ENCODE data around the gene FIG4.
"Not testable (repeated sequence)": the region's sequence is repeated elsewhere in the genome, so short reads cannot be mapped to it uniquely, and the experiment has no call there.

FIG4 gene

GRCh38 chr6:109701774-109702173 is 10.7 kb downstream of the FIG4 start:
- in situ Hi-C loops (cut with MboI; ENCODE audit: low sequenced_read_pairs), result loop anchor here (10.0 kb wide), 2 partner anchors 333 to 693 kb away; no protein-coding TSS in a partner anchor

DNA sequence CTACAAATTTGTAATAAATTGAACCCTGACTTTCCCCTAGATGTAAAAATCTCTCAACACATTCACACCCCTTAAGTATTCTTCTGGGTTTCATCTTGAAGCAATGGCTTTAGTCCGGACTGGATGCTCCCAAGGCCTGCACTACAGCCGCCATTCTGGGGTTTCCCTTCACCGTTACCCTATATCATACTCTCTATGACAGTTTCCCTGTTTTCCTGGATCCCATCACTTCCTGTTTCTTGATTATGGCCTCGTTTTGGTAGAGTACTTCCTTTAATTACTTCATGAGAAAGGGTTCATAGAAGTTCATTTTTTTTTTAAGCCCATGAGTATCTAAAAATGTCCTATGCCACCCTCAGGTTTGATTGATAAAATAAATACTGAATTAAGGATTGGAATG is 11.7 kb downstream of the FIG4 start:
- in situ Hi-C loops (cut with MboI; ENCODE audit: low sequenced_read_pairs), result loop anchor here (10.0 kb wide), 2 partner anchors 332 to 692 kb away; no protein-coding TSS in a partner anchor

DNA sequence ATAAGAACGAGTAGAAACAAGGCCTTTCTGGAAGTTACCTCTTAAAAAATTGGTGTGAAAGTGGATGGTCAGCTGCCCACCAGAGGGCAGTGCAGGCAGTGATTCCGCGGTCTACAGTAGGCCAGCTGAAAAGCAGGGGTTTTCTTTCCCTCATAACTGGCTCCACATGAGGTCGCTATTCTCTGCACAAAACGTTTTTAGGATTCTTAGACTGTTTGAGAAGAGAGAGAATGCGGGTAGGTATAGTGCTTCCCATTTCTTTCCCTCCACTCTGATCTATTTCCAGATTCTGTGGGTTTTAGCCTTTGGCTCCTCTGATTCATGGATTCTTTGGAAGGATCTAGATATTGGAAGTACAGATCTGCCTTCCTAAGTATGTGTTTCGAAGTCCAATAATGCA is 14.2 kb downstream of the FIG4 start:
- in situ Hi-C loops (cut with MboI; ENCODE audit: low sequenced_read_pairs), result loop anchor here (10.0 kb wide), 2 partner anchors 330 to 690 kb away; no protein-coding TSS in a partner anchor

- in situ Hi-C loops (cut with MboI; ENCODE audit: low sequenced_read_pairs), result loop anchor here (10.0 kb wide), 2 partner anchors 328 to 688 kb away; no protein-coding TSS in a partner anchor
These were observed 15.4 kb downstream of the FIG4 start for GRCh38 chr6:109706513-109706912.

- in situ Hi-C loops (cut with MboI; ENCODE audit: low sequenced_read_pairs), result loop anchor here (10.0 kb wide), 2 partner anchors 327 to 687 kb away; no protein-coding TSS in a partner anchor
These were observed 17.0 kb downstream of the FIG4 start for GRCh38 chr6:109708099-109708498.

DNA sequence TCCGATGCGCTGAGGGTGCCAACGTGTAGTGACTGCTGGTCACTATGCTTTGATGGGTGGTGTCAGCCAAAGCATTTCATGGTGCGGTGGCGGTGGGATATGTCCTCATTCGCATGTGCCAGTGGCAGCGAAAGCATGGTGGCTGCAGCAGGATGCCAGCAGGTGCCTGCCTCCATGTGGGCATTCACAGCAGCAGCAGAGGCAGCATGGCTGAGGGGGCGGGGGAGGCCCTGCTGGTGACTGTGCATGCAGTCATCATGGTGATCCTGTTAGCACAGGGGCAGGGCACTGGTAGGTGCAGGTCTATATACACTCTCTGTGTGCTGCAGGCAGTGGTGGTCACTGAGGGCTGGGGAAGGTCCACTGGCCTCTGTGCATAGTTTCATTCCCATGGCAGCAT is 22.0 kb downstream of the FIG4 start:
- in situ Hi-C loops (cut with MboI; ENCODE audit: low sequenced_read_pairs), result no loop called here

DNA sequence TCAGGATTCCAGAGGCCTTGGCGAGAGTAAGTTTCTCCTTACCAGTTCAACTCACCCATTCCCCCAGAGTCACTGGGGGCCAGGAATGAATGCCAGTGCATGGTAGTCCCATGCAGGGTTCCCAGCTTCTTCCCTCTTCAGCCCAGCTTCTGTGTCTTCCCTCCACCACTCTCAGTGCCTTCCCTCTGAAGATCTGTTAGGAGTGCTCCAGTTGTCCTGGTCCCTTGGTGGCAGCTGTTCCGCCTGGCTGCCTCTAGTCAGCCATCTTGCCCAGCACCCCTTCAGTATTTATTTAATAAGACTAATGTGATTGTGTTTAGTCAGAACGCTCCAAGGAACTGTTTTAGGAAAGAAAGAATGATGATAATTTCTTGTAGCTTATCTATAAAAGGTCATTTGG is 23.1 kb downstream of the FIG4 start:
- in situ Hi-C loops (cut with MboI; ENCODE audit: low sequenced_read_pairs), result no loop called here

GRCh38 chr6:109714611-109715010 is 23.5 kb downstream of the FIG4 start:
- in situ Hi-C loops (cut with MboI; ENCODE audit: low sequenced_read_pairs), result no loop called here

GRCh38 chr6:109715616-109716015 is 24.5 kb downstream of the FIG4 start:
- in situ Hi-C loops (cut with MboI; ENCODE audit: low sequenced_read_pairs), result no loop called here

- in situ Hi-C loops (cut with MboI; ENCODE audit: low sequenced_read_pairs), result no loop called here
These were observed 26.9 kb downstream of the FIG4 start for GRCh38 chr6:109717971-109718370.

GRCh38 chr6:109718991-109719390 is 27.9 kb downstream of the FIG4 start:
- in situ Hi-C loops (cut with MboI; ENCODE audit: low sequenced_read_pairs), result no loop called here

DNA sequence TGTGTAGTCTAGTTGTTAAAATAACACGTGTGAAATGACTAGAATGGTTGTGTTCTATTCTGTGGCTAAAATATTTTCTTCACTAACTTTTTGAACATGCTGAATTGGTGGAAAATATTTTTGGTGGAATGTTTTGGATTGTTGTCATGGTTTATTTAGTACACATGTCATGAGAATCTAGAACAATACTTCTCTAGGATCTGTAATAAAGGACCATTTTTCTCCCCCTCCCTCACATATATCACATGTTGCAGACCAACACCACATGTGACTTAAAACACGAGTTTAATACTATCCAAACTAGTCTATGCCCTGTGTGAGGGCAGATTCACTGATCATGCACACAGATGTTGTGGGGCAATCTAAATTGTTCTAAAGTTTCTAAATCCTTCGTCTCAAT is 29.2 kb downstream of the FIG4 start:
- in situ Hi-C loops (cut with MboI; ENCODE audit: low sequenced_read_pairs), result no loop called here

DNA sequence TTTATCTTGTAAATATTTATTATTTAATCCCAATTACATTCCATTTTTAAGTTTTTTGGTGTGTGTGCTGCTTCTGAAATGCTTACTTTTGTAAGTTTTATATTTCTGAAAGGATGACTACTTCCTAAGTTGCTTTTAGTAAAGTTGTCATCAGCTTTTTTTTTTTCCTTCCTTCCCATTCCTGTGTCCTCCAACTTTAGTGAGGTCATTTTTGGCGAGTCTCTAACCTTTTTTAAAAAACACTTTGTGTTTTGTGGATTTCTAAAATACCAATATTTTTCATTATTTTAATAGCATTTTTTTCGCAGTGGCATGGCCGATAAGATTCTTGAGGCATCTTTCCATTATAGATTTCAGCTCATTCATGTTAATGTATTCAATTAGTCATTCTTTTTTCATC is 30.9 kb downstream of the FIG4 start:
- in situ Hi-C loops (cut with MboI; ENCODE audit: low sequenced_read_pairs), result no loop called here

- in situ Hi-C loops (cut with MboI; ENCODE audit: low sequenced_read_pairs), result no loop called here
These were observed 31.6 kb downstream of the FIG4 start for GRCh38 chr6:109722564-109723254.

DNA sequence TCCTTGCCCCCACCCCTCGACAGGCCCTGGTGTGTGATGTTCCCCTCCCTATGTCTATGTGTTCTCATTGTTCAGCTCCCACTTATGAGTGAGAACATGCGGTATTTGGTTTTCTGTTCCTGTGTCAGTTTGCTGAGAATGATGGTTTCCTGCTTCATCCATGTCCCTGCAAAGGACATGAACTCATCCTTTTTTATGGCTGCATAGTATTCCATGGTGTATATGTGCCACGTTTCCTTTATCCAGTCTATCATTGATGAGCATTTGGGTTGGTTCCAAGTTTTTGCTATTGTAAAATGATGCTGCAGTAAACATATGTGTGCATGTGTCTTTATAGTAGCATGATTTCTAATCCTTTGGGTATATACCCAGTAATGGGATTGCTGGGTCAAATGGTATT is 34.2 kb downstream of the FIG4 start:
- in situ Hi-C loops (cut with MboI; ENCODE audit: low sequenced_read_pairs), result not testable (repeated sequence)

- in situ Hi-C loops (cut with MboI; ENCODE audit: low sequenced_read_pairs), result no loop called here
These were observed 45.4 kb downstream of the FIG4 start for GRCh38 chr6:109736273-109737025.

- in situ Hi-C loops (cut with MboI; ENCODE audit: low sequenced_read_pairs), result no loop called here
These were observed 47.2 kb downstream of the FIG4 start for GRCh38 chr6:109738255-109738654.

GRCh38 chr6:109738667-109739066 is 47.6 kb downstream of the FIG4 start:
- in situ Hi-C loops (cut with MboI; ENCODE audit: low sequenced_read_pairs), result no loop called here

DNA sequence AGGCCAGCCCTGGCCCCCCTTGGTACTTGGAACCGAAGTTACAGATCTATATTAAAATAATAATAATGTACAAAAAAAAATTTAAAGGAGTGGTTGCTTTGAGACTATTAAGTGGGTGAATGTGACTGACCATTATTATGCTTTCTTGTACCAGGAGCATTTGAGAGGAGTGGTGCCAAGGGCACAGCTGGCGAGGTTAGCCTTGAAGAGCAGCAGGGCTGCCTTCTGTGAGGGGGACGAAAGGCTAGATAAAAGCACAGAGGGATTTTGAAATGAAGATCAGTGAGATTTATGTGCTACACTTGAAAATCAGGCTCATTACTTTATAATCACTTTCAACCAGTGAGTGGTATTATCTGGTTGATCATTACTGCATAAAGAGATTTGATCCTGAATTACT is 48.6 kb downstream of the FIG4 start:
- in situ Hi-C loops (cut with MboI; ENCODE audit: low sequenced_read_pairs), result no loop called here

DNA sequence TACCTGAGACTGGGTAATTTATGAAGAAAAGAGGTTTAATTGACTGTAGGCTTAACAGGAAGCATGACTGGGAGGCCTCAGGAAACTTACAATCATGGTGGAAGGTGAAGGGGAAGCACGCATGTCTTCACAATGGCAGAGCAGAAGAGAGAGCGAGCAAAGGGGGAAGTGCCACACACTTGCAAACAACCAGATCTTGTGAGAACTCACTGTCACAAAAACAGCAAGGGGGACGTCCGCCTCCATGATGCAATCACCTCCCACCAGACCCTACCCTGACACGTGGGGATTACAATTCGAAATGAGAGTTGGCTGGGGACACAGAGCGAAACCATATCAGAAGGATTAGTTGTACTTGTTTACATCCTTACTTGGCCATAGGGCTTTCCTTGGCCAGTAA is 49.7 kb downstream of the FIG4 start:
- in situ Hi-C loops (cut with MboI; ENCODE audit: low sequenced_read_pairs), result no loop called here

GRCh38 chr6:109743739-109744138 is 52.6 kb downstream of the FIG4 start:
- in situ Hi-C loops (cut with MboI; ENCODE audit: low sequenced_read_pairs), result no loop called here

GRCh38 chr6:109744779-109745178 is 53.7 kb downstream of the FIG4 start:
- in situ Hi-C loops (cut with MboI; ENCODE audit: low sequenced_read_pairs), result not testable (repeated sequence)
